PFSK-1 (cell line): ENCODE results near the gene HEXB.

Experiments
- POLR2AphosphoS5 ChIP-seq: IDR thresholded peaks from 2 replicates; pipeline ENCODE4 v1.6.1; 2012; ENCODE audit warnings: low read depth, mild to moderate bottlenecking, control low read depth, low read length, moderate library complexity
- REST ChIP-seq, 2 experiments: IDR thresholded peaks; 2 replicates each; pipeline versions ENCODE4 v1.6.1 to v1.8.0; 2011 to 2012; ENCODE audit warnings: low read depth in 2 of 2, low read length in 2 of 2, control low read depth in 1 of 2, inconsistent platforms in 1 of 2, mild to moderate bottlenecking in 1 of 2, moderate library complexity in 1 of 2; ENCODE audit not compliant: insufficient read depth in 1 of 2
- TAF1 ChIP-seq: IDR thresholded peaks from 2 replicates; pipeline ENCODE4 v1.6.1; 2012; ENCODE audit warnings: low read length, control low read depth, borderline replicate concordance; ENCODE audit not compliant: insufficient read depth

GRCh38 chr5:74763504-74763903 lies 78.5 kb downstream of the HEXB start:
- no peak for TF ChIP-seq POLR2AphosphoS5
- no peak for TF ChIP-seq REST (IDR thresholded peaks at IDR 0.05; ENCODE audit: insufficient read depth in 1 of 2, low read depth in 2 of 2, low read length in 2 of 2)
- TF ChIP-seq TAF1 = no peak
